ENCODE data around the gene ZNHIT1.

Gene ZNHIT1

GRCh38 chr7:101171442-101171837, 46.5 kb upstream of the ZNHIT1 start:
- no peak for TF ChIP-seq CTCF (IDR thresholded peaks at IDR 0.05; ENCODE audit: borderline replicate concordance, control extremely low read depth, extremely low read depth, insufficient read depth, missing control alignments)
- in situ Hi-C loops (cut with MboI; ENCODE audit: low sequenced_read_pairs, unreplicated experiment): no loop called here
- no peak for DNase-seq (ENCODE audit: low spot score)

- in situ Hi-C loops (cut with MboI; ENCODE audit: low sequenced_read_pairs, unreplicated experiment): no loop called here
- no peak for DNase-seq (ENCODE audit: low spot score)
- TF ChIP-seq CTCF (IDR thresholded peaks at IDR 0.05; ENCODE audit: borderline replicate concordance, control extremely low read depth, extremely low read depth, insufficient read depth, missing control alignments): no peak
Observed at GRCh38 chr7:101172005-101172853, 45.7 kb upstream of the ZNHIT1 start.

- in situ Hi-C loops (cut with MboI; ENCODE audit: low sequenced_read_pairs, unreplicated experiment): no loop called here
- DNase-seq (ENCODE audit: low spot score): no peak
- no peak for TF ChIP-seq CTCF (IDR thresholded peaks at IDR 0.05; ENCODE audit: borderline replicate concordance, control extremely low read depth, extremely low read depth, insufficient read depth, missing control alignments)
Observed at GRCh38 chr7:101172854-101173751, 44.9 kb upstream of the ZNHIT1 start.

GRCh38 chr7:101173752-101174244, 44.2 kb upstream of the ZNHIT1 start:
- TF ChIP-seq CTCF (IDR thresholded peaks at IDR 0.05; ENCODE audit: borderline replicate concordance, control extremely low read depth, extremely low read depth, insufficient read depth, missing control alignments): no peak
- peak; percentile 87 for DNase-seq (ENCODE audit: low spot score)
- in situ Hi-C loops (cut with MboI; ENCODE audit: low sequenced_read_pairs, unreplicated experiment): no loop called here

GRCh38 chr7:101174322-101174854, 43.6 kb upstream of the ZNHIT1 start:
- in situ Hi-C loops (cut with MboI; ENCODE audit: low sequenced_read_pairs, unreplicated experiment): no loop called here
- no peak for DNase-seq (ENCODE audit: low spot score)
- TF ChIP-seq CTCF (IDR thresholded peaks at IDR 0.05; ENCODE audit: borderline replicate concordance, control extremely low read depth, extremely low read depth, insufficient read depth, missing control alignments): no peak

GRCh38 chr7:101175664-101176063, 42.3 kb upstream of the ZNHIT1 start:
- in situ Hi-C loops (cut with MboI; ENCODE audit: low sequenced_read_pairs, unreplicated experiment): no loop called here
- no peak for DNase-seq (ENCODE audit: low spot score)
- TF ChIP-seq CTCF (IDR thresholded peaks at IDR 0.05; ENCODE audit: borderline replicate concordance, control extremely low read depth, extremely low read depth, insufficient read depth, missing control alignments): no peak
